ENCODE results near the gene PIK3R6.

- no peak for TF ChIP-seq EZH2 (IDR thresholded peaks at IDR 0.05; ENCODE audit: insufficient read depth, poor library complexity, severe bottlenecking)
- no peak for TF ChIP-seq EZH2phosphoT487 (IDR thresholded peaks at IDR 0.05; ENCODE audit: insufficient read depth, low read depth)
Observed at GRCh38 chr17:8793649-8794048, 73.8 kb downstream of the PIK3R6 start.
